Neural progenitor cell (in vitro differentiated cells): ENCODE measurements around the gene ELMOD2. TPM values are rescaled to one million over a fixed set of nuclear protein-coding genes. Genes with fewer than 3 reads are reported as not detected.

Experiments used
- DNase-seq: peaks from one replicate; pipeline ENCODE4 v3.0.0-alpha.2; 2016; ENCODE audit warnings: low spot score
- H2AFZ ChIP-seq: fragments of 200-600 bp; sonication (generic); replicated peaks from 2 replicates; pipeline ENCODE4 v1.6.1; 2016; ENCODE audit warnings: antibody characterized with exemption
- H3F3A ChIP-seq: fragments of 200-600 bp; sonication (generic); 2 replicates; pipeline ENCODE4 v1.6.1; 2016; ENCODE audit warnings: antibody characterized with exemption, low read depth
- H3K27ac ChIP-seq: fragments of 200-600 bp; sonication (generic); 2 replicates; pipeline ENCODE4 v1.5.1; 2016; ENCODE audit warnings: mild to moderate bottlenecking
- H3K27me3 ChIP-seq: fragments of 200-600 bp; sonication (generic); 2 replicates; pipeline ENCODE4 v1.6.1; 2016; ENCODE audit warnings: mild to moderate bottlenecking, moderate library complexity
- H3K36me3 ChIP-seq: fragments of 200-600 bp; sonication (generic); 2 replicates; pipeline ENCODE4 v1.5.1; 2016
- H3K4me1 ChIP-seq: fragments of 200-600 bp; sonication (generic); 2 replicates; pipeline ENCODE4 v1.6.1; 2016; ENCODE audit warnings: mixed run types
- H3K4me2 ChIP-seq: fragments of 200-600 bp; sonication (generic); 2 replicates; pipeline ENCODE4 v1.6.1; 2016
- H3K4me3 ChIP-seq: fragments of 200-600 bp; sonication (generic); 2 replicates; pipeline ENCODE4 v1.5.1; 2016
- H3K79me2 ChIP-seq: fragments of 200-600 bp; sonication (generic); 2 replicates; pipeline ENCODE4 v1.6.1; 2016; ENCODE audit warnings: low read depth
- H3K9ac ChIP-seq: fragments of 200-600 bp; sonication (generic); 2 replicates; pipeline ENCODE4 v1.6.1; 2016
- H3K9me3 ChIP-seq: fragments of 200-600 bp; sonication (generic); 2 replicates; pipeline ENCODE4 v1.5.1; 2016; ENCODE audit warnings: low read depth
- H4K20me1 ChIP-seq: fragments of 200-600 bp; sonication (generic); 2 replicates; pipeline ENCODE4 v1.6.1; 2016; ENCODE audit warnings: low read depth
- H3K27ac Mint-ChIP-seq: 3 replicates; pipeline ENCODE4 v1.8.0; 2021; ENCODE audit warnings: mixed read lengths
- H3K27me3 Mint-ChIP-seq: 2 replicates; pipeline ENCODE4 v1.8.0; 2022; ENCODE audit warnings: low read depth, mild to moderate bottlenecking, inconsistent platforms, moderate library complexity, mixed read lengths; ENCODE audit not compliant: insufficient read depth
- H3K36me3 Mint-ChIP-seq: 3 replicates; pipeline ENCODE4 v1.8.0; 2021; ENCODE audit warnings: mixed read lengths
- H3K4me1 Mint-ChIP-seq: 3 replicates; pipeline ENCODE4 v1.8.0; 2021; ENCODE audit warnings: mixed read lengths
- H3K4me3 Mint-ChIP-seq: 3 replicates; pipeline ENCODE4 v1.8.0; 2021; ENCODE audit warnings: mild to moderate bottlenecking, moderate library complexity, mixed read lengths
- H3K9me3 Mint-ChIP-seq: 3 replicates; pipeline ENCODE4 v1.8.0; 2020; ENCODE audit warnings: mixed read lengths
- EZH2 ChIP-seq: fragments of 200-600 bp; sonication (generic); IDR thresholded peaks from 2 replicates; pipeline ENCODE4 v1.6.1; 2017; ENCODE audit warnings: antibody characterized with exemption, mild to moderate bottlenecking, moderate library complexity
- EZH2phosphoT487 ChIP-seq: fragments of 200-600 bp; sonication (generic); IDR thresholded peaks from 2 replicates; pipeline ENCODE4 v1.6.1; 2017; ENCODE audit warnings: antibody characterized with exemption
- total RNA-seq: library from RNA; depleted of rRNA; stranded (reverse); fragments of >200 nt; gene quantifications from 2 replicates; pipeline ENCODE4 v1.2.3, GENCODE V29; 2015; ENCODE audit warnings: low replicate concordance
- TF ChIP-seq, protein P1 (sequence below): fragments of 200-600 bp; sonication (generic); IDR thresholded peaks from 2 replicates; pipeline ENCODE4 v1.5.1; 2017; ENCODE audit warnings: antibody characterized with exemption, mild to moderate bottlenecking

The ELMOD2 gene
- total RNA-seq, 1 donor from 2014 or later = 128 TPM

DNA sequence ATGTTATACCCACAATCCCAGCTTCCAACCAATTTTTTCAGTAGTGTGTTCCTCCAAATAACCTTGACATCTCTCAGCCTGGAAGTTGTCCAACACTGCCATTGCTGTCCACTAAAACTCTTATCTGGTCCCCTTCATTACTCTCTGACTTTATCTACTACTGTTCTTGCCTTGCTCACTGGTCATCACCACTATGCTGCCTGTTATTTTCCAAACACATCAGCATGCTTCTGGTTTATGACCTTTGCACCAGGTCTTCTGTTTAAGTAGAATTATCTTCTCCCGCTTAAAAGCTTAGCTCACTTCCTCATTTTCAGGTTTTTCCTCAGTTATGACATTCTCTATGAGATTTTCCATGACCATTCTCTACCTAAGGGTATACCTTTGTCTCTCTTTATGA, 5.5 kb downstream of the ELMOD2 start:
- peaks cover 25% of the 10 kb centered on the region for H3K79me2 ChIP-seq
- Mint-ChIP-seq H3K27me3 (no peaks in the 10 kb centered on the region), H3K27ac (no peak overlapping the region), H3K36me3 (peaks cover 30% of the 10 kb centered on the region), H3K4me1 (peaks cover 17% of the 10 kb centered on the region), H3K4me3 (no peak overlapping the region), H3K9me3 (peaks cover 2% of the 10 kb centered on the region)
- TF ChIP-seq, protein P1, sequence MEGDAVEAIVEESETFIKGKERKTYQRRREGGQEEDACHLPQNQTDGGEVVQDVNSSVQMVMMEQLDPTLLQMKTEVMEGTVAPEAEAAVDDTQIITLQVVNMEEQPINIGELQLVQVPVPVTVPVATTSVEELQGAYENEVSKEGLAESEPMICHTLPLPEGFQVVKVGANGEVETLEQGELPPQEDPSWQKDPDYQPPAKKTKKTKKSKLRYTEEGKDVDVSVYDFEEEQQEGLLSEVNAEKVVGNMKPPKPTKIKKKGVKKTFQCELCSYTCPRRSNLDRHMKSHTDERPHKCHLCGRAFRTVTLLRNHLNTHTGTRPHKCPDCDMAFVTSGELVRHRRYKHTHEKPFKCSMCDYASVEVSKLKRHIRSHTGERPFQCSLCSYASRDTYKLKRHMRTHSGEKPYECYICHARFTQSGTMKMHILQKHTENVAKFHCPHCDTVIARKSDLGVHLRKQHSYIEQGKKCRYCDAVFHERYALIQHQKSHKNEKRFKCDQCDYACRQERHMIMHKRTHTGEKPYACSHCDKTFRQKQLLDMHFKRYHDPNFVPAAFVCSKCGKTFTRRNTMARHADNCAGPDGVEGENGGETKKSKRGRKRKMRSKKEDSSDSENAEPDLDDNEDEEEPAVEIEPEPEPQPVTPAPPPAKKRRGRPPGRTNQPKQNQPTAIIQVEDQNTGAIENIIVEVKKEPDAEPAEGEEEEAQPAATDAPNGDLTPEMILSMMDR = no peak
- TF ChIP-seq EZH2phosphoT487 = no peak
- TF ChIP-seq EZH2 = no peak
- no peak overlapping the region for H2AFZ ChIP-seq
- no peaks in the 10 kb centered on the region for H3K9me3 ChIP-seq
- DNase-seq = no peak
- no peak overlapping the region for H3K9ac ChIP-seq
- H3K27me3 ChIP-seq = no peaks in the 10 kb centered on the region
- H3K27ac ChIP-seq = no peak overlapping the region
- no peak overlapping the region for H3K4me2 ChIP-seq
- H3K4me3 ChIP-seq = no peak overlapping the region
- H4K20me1 ChIP-seq = no peaks in the 10 kb centered on the region
- peaks cover 4% of the 10 kb centered on the region for H3K36me3 ChIP-seq
- no peaks in the 10 kb centered on the region for H3F3A ChIP-seq
- H3K4me1 ChIP-seq = peaks cover 7% of the 10 kb centered on the region

DNA sequence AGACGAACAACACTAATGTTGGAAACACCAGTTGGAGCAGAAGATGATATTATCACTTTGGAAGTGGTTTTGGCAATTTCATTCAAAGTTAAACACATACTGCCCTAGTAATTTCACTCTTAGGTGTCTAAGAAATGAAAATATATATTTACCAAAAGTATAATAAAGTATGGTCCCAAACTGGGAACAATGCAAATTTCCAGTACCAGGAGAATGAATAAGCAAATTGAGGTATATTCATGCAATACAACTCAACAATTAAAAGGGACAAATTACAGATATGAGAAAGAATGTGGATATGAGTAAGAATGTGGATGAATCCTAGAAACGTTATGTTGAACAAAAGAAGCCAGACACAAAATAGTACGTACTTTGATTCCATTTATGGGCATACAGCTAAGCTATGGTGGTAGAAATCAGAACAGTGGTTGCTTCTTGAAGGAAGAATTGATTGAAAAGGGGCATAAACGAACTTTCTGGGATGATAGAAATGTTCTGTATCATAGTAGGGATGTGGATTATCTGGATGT, 10.0 kb downstream of the ELMOD2 start:
- Mint-ChIP-seq H3K4me1 (no peaks in the 10 kb centered on the region), H3K27me3 (no peaks in the 10 kb centered on the region), H3K4me3 (no peak overlapping the region), H3K36me3 (peaks cover 20% of the 10 kb centered on the region), H3K9me3 (no peaks in the 10 kb centered on the region), H3K27ac (no peak overlapping the region)
- H3F3A ChIP-seq = no peaks in the 10 kb centered on the region
- no peaks in the 10 kb centered on the region for H3K4me1 ChIP-seq
- TF ChIP-seq, protein P1 = no peak
- no peak overlapping the region for H2AFZ ChIP-seq
- no peak for DNase-seq
- H3K36me3 ChIP-seq = peaks cover 3% of the 10 kb centered on the region
- H3K4me2 ChIP-seq = no peak overlapping the region
- no peak overlapping the region for H3K4me3 ChIP-seq
- H4K20me1 ChIP-seq = no peaks in the 10 kb centered on the region
- no peaks in the 10 kb centered on the region for H3K79me2 ChIP-seq
- no peak overlapping the region for H3K9ac ChIP-seq
- H3K27ac ChIP-seq = no peak overlapping the region
- no peaks in the 10 kb centered on the region for H3K9me3 ChIP-seq
- H3K27me3 ChIP-seq = no peaks in the 10 kb centered on the region

DNA sequence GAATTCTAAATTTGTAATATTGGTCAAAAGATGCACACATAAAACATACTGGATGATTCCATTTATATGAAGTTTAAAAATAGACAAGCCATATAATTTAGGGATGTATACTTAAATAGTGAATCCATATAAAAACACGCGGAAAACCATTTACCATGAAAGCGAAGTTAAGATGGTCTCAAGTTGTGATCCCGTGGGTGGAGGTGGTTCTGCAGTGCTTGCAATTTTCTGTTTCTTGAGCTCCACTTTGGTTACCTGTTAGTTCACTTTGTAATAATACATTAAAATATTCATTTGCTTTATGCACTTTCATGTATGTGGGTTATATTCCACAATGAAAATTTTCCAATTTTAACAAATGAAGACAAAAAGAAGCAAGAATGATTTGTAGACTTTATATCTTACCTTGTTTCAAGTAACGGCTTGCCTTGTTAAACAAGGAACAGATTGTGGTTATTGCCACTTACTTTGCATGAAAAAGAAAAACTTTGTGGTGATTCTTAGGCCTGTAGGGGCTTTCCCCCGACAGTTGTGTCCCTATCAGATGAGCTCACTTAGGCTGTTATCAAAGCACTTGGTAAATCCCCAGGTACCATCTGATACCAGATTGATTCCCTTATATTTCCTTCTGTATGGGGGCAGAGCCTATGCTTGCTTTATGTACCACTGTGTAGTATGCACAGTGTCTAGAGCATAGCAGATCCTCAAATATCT, 32.6 kb downstream of the ELMOD2 start:
- Mint-ChIP-seq H3K27ac (no peak overlapping the region), H3K4me3 (no peak overlapping the region), H3K27me3 (no peaks in the 10 kb centered on the region), H3K4me1 (peaks cover 3% of the 10 kb centered on the region), H3K9me3 (no peaks in the 10 kb centered on the region), H3K36me3 (peaks cover 1% of the 10 kb centered on the region)
- no peak for DNase-seq
- no peak overlapping the region for H3K27ac ChIP-seq
- no peak for TF ChIP-seq EZH2
- no peak for TF ChIP-seq EZH2phosphoT487
- TF ChIP-seq, protein P1 = no peak
- no peaks in the 10 kb centered on the region for H3F3A ChIP-seq
- H3K4me2 ChIP-seq = no peak overlapping the region
- no peaks in the 10 kb centered on the region for H3K9me3 ChIP-seq
- no peak overlapping the region for H2AFZ ChIP-seq
- no peak overlapping the region for H3K4me3 ChIP-seq
- no peaks in the 10 kb centered on the region for H3K36me3 ChIP-seq
- no peaks in the 10 kb centered on the region for H3K79me2 ChIP-seq
- H4K20me1 ChIP-seq = peaks cover 2% of the 10 kb centered on the region
- H3K4me1 ChIP-seq = peaks cover 4% of the 10 kb centered on the region
- no peak overlapping the region for H3K9ac ChIP-seq
- H3K27me3 ChIP-seq = no peaks in the 10 kb centered on the region
